Endothelial cell (in vitro differentiated cells): ENCODE results near the gene MAD1L1. TPM values are rescaled to one million over a fixed set of nuclear protein-coding genes. Genes with fewer than 3 reads are reported as not detected.

Source experiments
- DNase-seq: peaks from one replicate; pipeline ENCODE4 v3.0.0; 2021; ENCODE audit warnings: low spot score
- H3K27ac Mint-ChIP-seq: one replicate; pipeline ENCODE4 v1.8.0; 2021; ENCODE audit warnings: mixed read lengths, inconsistent platforms; ENCODE audit not compliant: unreplicated experiment
- H3K27me3 Mint-ChIP-seq: one replicate; pipeline ENCODE4 v1.8.0; 2021; ENCODE audit warnings: mild to moderate bottlenecking, moderate library complexity, mixed read lengths, inconsistent platforms; ENCODE audit not compliant: unreplicated experiment
- H3K36me3 Mint-ChIP-seq: one replicate; pipeline ENCODE4 v1.8.0; 2021; ENCODE audit warnings: mild to moderate bottlenecking, low read depth, mixed read lengths, inconsistent platforms; ENCODE audit not compliant: unreplicated experiment
- H3K4me1 Mint-ChIP-seq: one replicate; pipeline ENCODE4 v1.8.0; 2021; ENCODE audit warnings: mild to moderate bottlenecking, mixed read lengths, inconsistent platforms; ENCODE audit not compliant: unreplicated experiment
- H3K4me3 Mint-ChIP-seq: one replicate; pipeline ENCODE4 v1.8.0; 2021; ENCODE audit warnings: mild to moderate bottlenecking, mixed read lengths, inconsistent platforms; ENCODE audit not compliant: unreplicated experiment
- H3K9me3 Mint-ChIP-seq: one replicate; pipeline ENCODE4 v1.8.0; 2021; ENCODE audit warnings: mixed read lengths, inconsistent platforms; ENCODE audit not compliant: unreplicated experiment
- total RNA-seq: library from RNA; stranded (reverse); fragmentation: NEBNext Ultra II Directional; extraction: Animal tissue kit (Norgen Biotek cat#: 25700); gene quantifications from one replicate; pipeline ENCODE4 v1.2.1, GENCODE V29; 2021; ENCODE audit not compliant: unreplicated experiment
- TF ChIP-seq, protein P1 (sequence below): fragments of 200-600 bp; sonication (generic); IDR thresholded peaks from one replicate; pipeline ENCODE4 v1.5.0; 2021; ENCODE audit warnings: antibody characterized with exemption; ENCODE audit not compliant: unreplicated experiment

Gene MAD1L1
- total RNA-seq, 1 donor from 2014 or later = 43.3 TPM

DNA sequence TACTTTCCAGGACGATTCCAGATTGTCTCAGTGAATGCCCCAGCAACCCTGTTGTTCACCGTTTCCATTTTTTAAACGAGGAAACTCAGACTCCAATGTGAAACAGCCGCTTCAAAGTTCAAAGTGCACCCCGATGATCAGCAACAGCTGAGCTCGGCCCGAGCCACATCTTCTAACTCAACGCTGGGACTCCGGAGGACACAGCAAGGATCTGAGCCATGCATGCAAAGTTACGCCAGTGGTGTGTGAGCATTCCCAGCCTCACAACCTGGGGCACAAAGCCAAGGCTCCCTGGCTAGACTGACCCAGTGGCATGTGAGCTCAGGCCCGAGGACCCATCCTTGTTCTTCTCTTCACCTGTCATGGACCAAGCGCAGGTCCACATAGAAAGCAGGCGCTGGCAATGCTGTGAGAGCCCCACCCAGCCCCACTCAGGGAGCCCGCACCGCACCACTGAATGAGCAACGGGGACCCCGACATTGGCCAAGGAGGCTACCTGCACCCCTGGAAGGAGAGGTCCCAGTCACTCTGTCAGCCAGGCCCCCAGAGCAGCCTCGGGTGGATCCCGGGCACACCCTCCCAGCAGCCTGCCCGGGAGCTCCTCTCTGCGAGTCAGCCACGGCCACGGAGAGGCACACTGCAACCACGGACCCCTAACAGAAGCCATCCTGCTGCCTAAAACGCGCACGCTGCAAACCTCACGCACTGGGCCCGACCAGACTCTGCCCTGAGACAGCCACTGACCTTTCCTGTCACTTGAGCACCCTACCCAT, 82.9 kb downstream of the MAD1L1 start:
- peak overlapping the region; percentile 14 for H3K27ac Mint-ChIP-seq

GRCh38 chr7:2148814-2149213, 83.9 kb downstream of the MAD1L1 start:
- DNase-seq = no peak
- TF ChIP-seq, protein P1, sequence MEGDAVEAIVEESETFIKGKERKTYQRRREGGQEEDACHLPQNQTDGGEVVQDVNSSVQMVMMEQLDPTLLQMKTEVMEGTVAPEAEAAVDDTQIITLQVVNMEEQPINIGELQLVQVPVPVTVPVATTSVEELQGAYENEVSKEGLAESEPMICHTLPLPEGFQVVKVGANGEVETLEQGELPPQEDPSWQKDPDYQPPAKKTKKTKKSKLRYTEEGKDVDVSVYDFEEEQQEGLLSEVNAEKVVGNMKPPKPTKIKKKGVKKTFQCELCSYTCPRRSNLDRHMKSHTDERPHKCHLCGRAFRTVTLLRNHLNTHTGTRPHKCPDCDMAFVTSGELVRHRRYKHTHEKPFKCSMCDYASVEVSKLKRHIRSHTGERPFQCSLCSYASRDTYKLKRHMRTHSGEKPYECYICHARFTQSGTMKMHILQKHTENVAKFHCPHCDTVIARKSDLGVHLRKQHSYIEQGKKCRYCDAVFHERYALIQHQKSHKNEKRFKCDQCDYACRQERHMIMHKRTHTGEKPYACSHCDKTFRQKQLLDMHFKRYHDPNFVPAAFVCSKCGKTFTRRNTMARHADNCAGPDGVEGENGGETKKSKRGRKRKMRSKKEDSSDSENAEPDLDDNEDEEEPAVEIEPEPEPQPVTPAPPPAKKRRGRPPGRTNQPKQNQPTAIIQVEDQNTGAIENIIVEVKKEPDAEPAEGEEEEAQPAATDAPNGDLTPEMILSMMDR = no peak
- Mint-ChIP-seq H3K27me3 (peaks cover 9% of the 10 kb centered on the region), H3K4me1 (peaks cover 8% of the 10 kb centered on the region), H3K9me3 (no peaks in the 10 kb centered on the region), H3K36me3 (peaks cover 18% of the 10 kb centered on the region), H3K27ac (no peak overlapping the region), H3K4me3 (no peak overlapping the region)

More for the DNA sequence above, 82.9 kb downstream of the MAD1L1 start:
- peaks cover 11% of the 10 kb centered on the region for H3K36me3 Mint-ChIP-seq
- no peak for DNase-seq
- H3K4me3 Mint-ChIP-seq = no peak overlapping the region
- H3K27me3 Mint-ChIP-seq = peaks cover 9% of the 10 kb centered on the region
- H3K9me3 Mint-ChIP-seq = no peaks in the 10 kb centered on the region
- TF ChIP-seq, protein P1 = no peak
- H3K4me1 Mint-ChIP-seq = peaks cover 8% of the 10 kb centered on the region

GRCh38 chr7:2148189-2148588, 84.6 kb downstream of the MAD1L1 start:
- no peak overlapping the region for H3K27ac Mint-ChIP-seq
- H3K4me1 Mint-ChIP-seq = peaks cover 8% of the 10 kb centered on the region
- TF ChIP-seq, protein P1 = no peak
- H3K4me3 Mint-ChIP-seq = no peak overlapping the region
- H3K36me3 Mint-ChIP-seq = peaks cover 20% of the 10 kb centered on the region
- peaks cover 9% of the 10 kb centered on the region for H3K27me3 Mint-ChIP-seq
- DNase-seq = no peak
- no peaks in the 10 kb centered on the region for H3K9me3 Mint-ChIP-seq

DNA sequence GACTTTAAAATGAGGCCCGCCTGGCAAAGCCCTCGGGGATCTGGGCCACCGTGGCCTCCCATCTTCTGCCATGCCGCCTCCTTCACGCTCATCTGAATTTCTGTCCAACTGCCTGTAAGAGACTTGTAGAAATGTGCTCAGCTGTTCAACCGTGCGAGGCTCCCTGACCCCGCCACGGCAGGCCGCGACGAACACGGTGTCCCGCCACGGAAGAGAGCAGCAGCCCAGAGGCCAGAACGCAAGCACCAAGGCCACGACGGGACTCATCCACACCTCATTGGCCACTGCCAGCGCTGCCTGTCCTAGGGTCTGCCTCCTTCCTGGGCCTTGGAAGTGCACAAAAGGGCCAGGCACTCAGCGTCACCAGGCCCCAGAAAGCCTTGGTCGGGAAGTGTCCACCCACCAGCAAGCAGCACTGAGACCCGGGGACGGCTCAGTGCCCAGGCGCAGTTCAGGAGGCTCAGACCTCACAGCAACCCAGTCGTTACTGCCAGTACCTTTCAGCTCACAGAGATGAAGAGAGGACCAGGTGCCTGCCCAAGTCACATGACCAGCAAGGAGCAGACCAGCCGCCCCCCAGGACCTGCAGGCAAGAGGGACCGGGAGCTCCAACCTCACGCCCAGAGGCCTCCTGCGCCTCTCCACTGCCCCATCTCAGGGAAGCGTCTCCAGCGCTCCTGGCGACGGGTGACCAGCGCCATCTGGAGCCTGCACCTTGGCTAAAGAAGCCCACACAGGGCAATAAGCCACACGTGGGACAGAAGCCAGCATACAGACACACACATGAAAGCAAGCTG, 85.9 kb downstream of the MAD1L1 start:
- Mint-ChIP-seq H3K27ac (no peak overlapping the region), H3K9me3 (no peaks in the 10 kb centered on the region), H3K4me1 (peaks cover 8% of the 10 kb centered on the region), H3K36me3 (peaks cover 27% of the 10 kb centered on the region), H3K27me3 (peaks cover 9% of the 10 kb centered on the region), H3K4me3 (peak overlapping the region; percentile 73)
- no peak for DNase-seq
- TF ChIP-seq, protein P1 = no peak
